DND-41 (cell line): ENCODE data around the gene ANKS1B.

Source experiments
- ATAC-seq: fragments of 200-7000 bp; cut with Tn5 transposase; 3 replicates; pipeline ENCODE4 v1.9.1; 2021; ENCODE audit warnings: low read depth; ENCODE audit not compliant: insufficient read depth
- DNase-seq: peaks from one replicate; pipeline ENCODE4 v3.0.0-alpha.2; 2020
- H2AFZ ChIP-seq: 2 replicates; pipeline ENCODE4 v1.6.0; 2012; ENCODE audit warnings: low read depth, low read length
- H3K27ac ChIP-seq: 2 replicates; pipeline ENCODE4 v1.5.1; 2012; ENCODE audit warnings: low read length, inconsistent platforms
- H3K27me3 ChIP-seq: fragments of 200-600 bp; sonication (generic); 2 replicates; pipeline ENCODE4 v1.6.0; 2012; ENCODE audit warnings: low read length, mild to moderate bottlenecking, inconsistent platforms; ENCODE audit not compliant: insufficient read depth, poor library complexity
- H3K36me3 ChIP-seq: 2 replicates; pipeline ENCODE4 v1.5.1; 2012; ENCODE audit warnings: low read length, inconsistent platforms; ENCODE audit not compliant: insufficient read depth
- H3K4me1 ChIP-seq: 2 replicates; pipeline ENCODE4 v1.5.1; 2012; ENCODE audit warnings: mild to moderate bottlenecking, low read length; ENCODE audit not compliant: insufficient read depth
- H3K4me2 ChIP-seq: 2 replicates; pipeline ENCODE4 v1.6.0; 2012; ENCODE audit warnings: mild to moderate bottlenecking, moderate library complexity, low read length, inconsistent platforms; ENCODE audit not compliant: insufficient read depth
- H3K4me3 ChIP-seq, 2 experiments: fragments of 200-600 bp in 1 of 2; shearing (Covaris generic) in 1 of 2; 2 replicates each; pipeline ENCODE4 v1.5.1; 2012 to 2016; ENCODE audit warnings: inconsistent platforms in 2 of 2, low read length in 2 of 2, mild to moderate bottlenecking in 2 of 2, low read depth in 1 of 2, moderate library complexity in 1 of 2
- H3K79me2 ChIP-seq: 2 replicates; pipeline ENCODE4 v1.6.0; 2012; ENCODE audit warnings: low read length, inconsistent platforms; ENCODE audit not compliant: insufficient read depth
- H3K9ac ChIP-seq: 2 replicates; pipeline ENCODE4 v1.6.0; 2012; ENCODE audit warnings: low read depth, mild to moderate bottlenecking, inconsistent platforms, low read length, moderate library complexity
- H3K9me3 ChIP-seq: 2 replicates; pipeline ENCODE4 v1.5.1; 2012; ENCODE audit warnings: low read length, moderate library complexity, mild to moderate bottlenecking, inconsistent platforms; ENCODE audit not compliant: insufficient read depth, severe bottlenecking
- H4K20me1 ChIP-seq: 2 replicates; pipeline ENCODE4 v1.6.0; 2012; ENCODE audit warnings: low read length; ENCODE audit not compliant: insufficient read depth
- EZH2 ChIP-seq: IDR thresholded peaks from 3 replicates; pipeline ENCODE4 v1.6.1; 2012; ENCODE audit warnings: borderline replicate concordance, low read depth, mild to moderate bottlenecking, moderate library complexity, low read length, inconsistent platforms; ENCODE audit not compliant: severe bottlenecking
- TF ChIP-seq, protein P1 (sequence below): IDR thresholded peaks from 2 replicates; pipeline ENCODE4 v1.5.1; 2012; ENCODE audit warnings: borderline replicate concordance, low read length, moderate library complexity, mild to moderate bottlenecking; ENCODE audit not compliant: poor library complexity, severe bottlenecking; ENCODE audit errors: extremely low read depth

ANKS1B gene

DNA sequence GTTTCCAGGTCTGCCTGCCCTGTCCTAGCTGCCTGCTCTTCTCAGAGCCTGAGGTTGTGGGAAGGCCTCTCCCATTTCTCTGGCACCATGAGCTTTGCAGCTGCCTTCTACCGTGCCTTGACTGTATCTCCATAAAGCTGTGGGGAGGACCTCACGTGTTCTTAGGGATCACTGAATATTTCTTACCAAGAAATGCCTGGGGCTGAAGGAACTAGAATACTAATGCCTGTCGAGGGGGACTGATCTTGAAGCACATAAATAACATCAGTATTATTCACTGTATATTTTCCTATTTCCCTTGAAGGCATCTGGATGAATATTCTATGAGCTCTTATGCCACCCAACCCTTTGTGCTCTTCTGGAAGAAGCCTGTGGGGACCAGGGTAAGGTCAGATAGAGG, 1236.3 kb downstream of the ANKS1B start:
- ATAC-seq (no peak), DNase-seq (no peak)
- H3K4me1 ChIP-seq, result no peaks in the 10 kb centered on the region
- no peak overlapping the region for H3K4me3 ChIP-seq
- H3K79me2 ChIP-seq, result no peaks in the 10 kb centered on the region
- peaks cover 2% of the 10 kb centered on the region for H3K27me3 ChIP-seq
- no peak overlapping the region for H2AFZ ChIP-seq
- H3K27ac ChIP-seq, result no peak overlapping the region
- H3K9me3 ChIP-seq, result no peaks in the 10 kb centered on the region
- no peaks in the 10 kb centered on the region for H3K36me3 ChIP-seq
- H4K20me1 ChIP-seq, result no peaks in the 10 kb centered on the region
- no peak for TF ChIP-seq EZH2
- TF ChIP-seq, protein P1, sequence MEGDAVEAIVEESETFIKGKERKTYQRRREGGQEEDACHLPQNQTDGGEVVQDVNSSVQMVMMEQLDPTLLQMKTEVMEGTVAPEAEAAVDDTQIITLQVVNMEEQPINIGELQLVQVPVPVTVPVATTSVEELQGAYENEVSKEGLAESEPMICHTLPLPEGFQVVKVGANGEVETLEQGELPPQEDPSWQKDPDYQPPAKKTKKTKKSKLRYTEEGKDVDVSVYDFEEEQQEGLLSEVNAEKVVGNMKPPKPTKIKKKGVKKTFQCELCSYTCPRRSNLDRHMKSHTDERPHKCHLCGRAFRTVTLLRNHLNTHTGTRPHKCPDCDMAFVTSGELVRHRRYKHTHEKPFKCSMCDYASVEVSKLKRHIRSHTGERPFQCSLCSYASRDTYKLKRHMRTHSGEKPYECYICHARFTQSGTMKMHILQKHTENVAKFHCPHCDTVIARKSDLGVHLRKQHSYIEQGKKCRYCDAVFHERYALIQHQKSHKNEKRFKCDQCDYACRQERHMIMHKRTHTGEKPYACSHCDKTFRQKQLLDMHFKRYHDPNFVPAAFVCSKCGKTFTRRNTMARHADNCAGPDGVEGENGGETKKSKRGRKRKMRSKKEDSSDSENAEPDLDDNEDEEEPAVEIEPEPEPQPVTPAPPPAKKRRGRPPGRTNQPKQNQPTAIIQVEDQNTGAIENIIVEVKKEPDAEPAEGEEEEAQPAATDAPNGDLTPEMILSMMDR, result no peak
- no peak overlapping the region for H3K4me2 ChIP-seq
- no peak overlapping the region for H3K9ac ChIP-seq

DNA sequence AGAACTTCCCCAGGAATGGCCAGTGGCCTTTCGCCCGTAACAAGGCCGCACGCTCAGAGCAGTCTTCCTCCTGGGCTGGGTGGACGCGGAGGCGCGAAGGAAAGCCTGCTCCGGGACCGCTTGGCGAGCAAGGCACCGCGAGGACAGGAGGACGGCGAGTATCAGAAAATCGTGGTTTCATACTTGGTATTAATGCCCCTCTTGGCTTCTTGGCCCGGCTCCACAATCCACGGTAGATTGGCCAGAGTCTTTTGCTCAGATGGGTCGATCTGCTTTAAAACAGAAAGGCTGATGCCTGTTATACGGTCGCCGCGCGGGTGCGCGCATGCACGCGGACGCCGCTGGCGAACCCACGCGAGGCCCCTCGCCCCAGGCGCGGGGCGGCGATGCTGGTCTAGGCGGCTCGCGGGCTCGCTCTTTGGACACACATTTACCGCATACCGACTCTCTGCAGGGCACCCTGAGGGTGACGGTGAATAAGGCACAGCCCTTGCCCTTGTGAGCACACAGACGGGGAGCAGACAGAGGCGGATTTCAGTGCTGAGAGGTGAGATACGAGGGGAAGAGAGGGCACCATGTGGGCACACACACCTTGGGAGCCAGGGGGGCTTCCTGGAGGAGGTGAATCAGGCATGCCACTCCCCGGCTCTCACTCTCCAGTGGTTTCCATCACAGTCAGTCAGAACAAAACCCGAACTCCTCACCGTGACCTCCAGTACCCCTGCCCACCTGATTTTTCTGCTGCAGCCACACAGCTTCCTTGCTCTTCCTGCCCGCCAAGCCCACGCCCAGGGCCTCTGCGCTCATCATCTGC, 1239.0 kb downstream of the ANKS1B start:
- Histone ChIP-seq H4K20me1 (no peaks in the 10 kb centered on the region), H3K79me2 (no peaks in the 10 kb centered on the region), H3K4me2 (no peak overlapping the region), H3K9me3 (no peaks in the 10 kb centered on the region), H3K4me1 (no peaks in the 10 kb centered on the region), H3K9ac (no peak overlapping the region), H3K4me3 (no peak overlapping the region), H3K27ac (no peak overlapping the region), H2AFZ (no peak overlapping the region), H3K36me3 (no peaks in the 10 kb centered on the region), H3K27me3 (peaks cover 2% of the 10 kb centered on the region)
- TF ChIP-seq, protein P1, result no peak
- TF ChIP-seq EZH2, result no peak
- DNase-seq (no peak), ATAC-seq (no peak)

DNA sequence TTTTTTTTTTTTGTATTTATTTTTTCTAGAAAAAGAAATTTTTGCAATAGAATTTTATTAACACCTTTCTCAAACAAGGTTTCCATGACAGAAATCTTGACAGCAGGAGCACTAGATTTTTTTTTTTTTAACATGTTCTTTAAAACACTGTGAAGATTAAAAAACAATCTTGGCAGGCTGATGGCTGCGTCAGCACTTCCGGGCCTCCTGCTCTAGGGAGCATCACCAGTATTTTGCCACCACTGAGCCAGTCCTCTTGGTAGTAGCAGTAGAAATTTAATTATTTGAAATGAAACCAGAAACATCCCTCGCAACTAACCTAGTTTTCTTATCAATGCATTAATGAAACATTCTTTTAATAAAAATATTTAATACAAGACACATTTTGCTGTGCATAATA, 1240.1 kb downstream of the ANKS1B start:
- ATAC-seq (no peak), DNase-seq (no peak)
- Histone ChIP-seq H3K4me1 (no peaks in the 10 kb centered on the region), H2AFZ (no peak overlapping the region), H3K27ac (no peak overlapping the region), H3K4me2 (no peak overlapping the region), H3K36me3 (no peaks in the 10 kb centered on the region), H3K9ac (no peak overlapping the region), H3K79me2 (no peaks in the 10 kb centered on the region), H3K9me3 (no peaks in the 10 kb centered on the region), H3K27me3 (peaks cover 9% of the 10 kb centered on the region), H3K4me3 (no peak overlapping the region), H4K20me1 (no peaks in the 10 kb centered on the region)
- TF ChIP-seq, protein P1, result no peak
- no peak for TF ChIP-seq EZH2
